DOHH2 (cell line): ENCODE measurements around the gene PON2.

Source experiments
- H3F3A ChIP-seq: fragments of 200-600 bp; sonication (generic), shearing (Covaris generic); 2 replicates; pipeline ENCODE4 v1.6.0; 2016; ENCODE audit warnings: antibody characterized with exemption, mild to moderate bottlenecking; ENCODE audit not compliant: control insufficient read depth, insufficient read depth
- H3K27ac ChIP-seq: fragments of 200-600 bp; sonication (generic); 2 replicates; pipeline ENCODE4 v1.5.1; 2014; ENCODE audit warnings: low read depth, mild to moderate bottlenecking, low read length, moderate library complexity
- H3K27me3 ChIP-seq: fragments of 200-600 bp; sonication (generic); 2 replicates; pipeline ENCODE4 v1.6.1; 2014; ENCODE audit warnings: mild to moderate bottlenecking, low read length, mixed read lengths; ENCODE audit not compliant: control insufficient read depth
- H3K36me3 ChIP-seq: fragments of 200-600 bp; sonication (generic); 2 replicates; pipeline ENCODE4 v1.6.1; 2014; ENCODE audit warnings: mild to moderate bottlenecking, low read length, moderate library complexity, mixed read lengths; ENCODE audit not compliant: control insufficient read depth
- H3K4me1 ChIP-seq: fragments of 200-600 bp; sonication (generic); 2 replicates; pipeline ENCODE4 v1.6.1; 2014; ENCODE audit warnings: mild to moderate bottlenecking, low read length, mixed read lengths; ENCODE audit not compliant: control insufficient read depth
- H3K4me2 ChIP-seq: fragments of 200-600 bp; sonication (generic); 2 replicates; pipeline ENCODE4 v1.6.0; 2014; ENCODE audit warnings: mild to moderate bottlenecking, low read length, moderate library complexity
- H3K4me3 ChIP-seq: fragments of 200-600 bp; sonication (generic); 2 replicates; pipeline ENCODE4 v1.5.1; 2014; ENCODE audit warnings: mild to moderate bottlenecking, low read length, mixed read lengths
- H3K79me2 ChIP-seq: fragments of 200-600 bp; sonication (generic); 2 replicates; pipeline ENCODE4 v1.6.1; 2014; ENCODE audit warnings: mild to moderate bottlenecking, low read length, mixed read lengths; ENCODE audit not compliant: control insufficient read depth
- H3K9me2 ChIP-seq: fragments of 200-600 bp; sonication (generic); replicated peaks from 2 replicates; pipeline ENCODE4 v1.6.1; 2014; ENCODE audit warnings: mild to moderate bottlenecking, low read length, mixed read lengths; ENCODE audit not compliant: control insufficient read depth
- H3K9me3 ChIP-seq: fragments of 200-600 bp; sonication (generic); 2 replicates; pipeline ENCODE4 v1.6.1; 2014; ENCODE audit warnings: antibody characterized with exemption, low read length, mixed read lengths; ENCODE audit not compliant: control insufficient read depth, insufficient read depth
- H4K20me1 ChIP-seq: fragments of 200-600 bp; sonication (generic); 2 replicates; pipeline ENCODE4 v1.6.0; 2014; ENCODE audit warnings: low read depth, mild to moderate bottlenecking, antibody characterized with exemption, low read length, moderate library complexity; ENCODE audit not compliant: control insufficient read depth, insufficient read depth
- EZH2phosphoT487 ChIP-seq: fragments of 200-600 bp; sonication (generic); IDR thresholded peaks from 2 replicates; pipeline ENCODE4 v1.6.1; 2017; ENCODE audit warnings: borderline replicate concordance, mild to moderate bottlenecking, antibody characterized with exemption, low read length, moderate library complexity, mixed read lengths
- TF ChIP-seq, protein P1 (sequence below): fragments of 200-600 bp; sonication (generic); IDR thresholded peaks from one replicate; pipeline ENCODE4 v1.5.1; 2014; ENCODE audit warnings: antibody characterized with exemption, mild to moderate bottlenecking, low read depth, low read length; ENCODE audit not compliant: poor library complexity, severe bottlenecking

PON2 gene

DNA sequence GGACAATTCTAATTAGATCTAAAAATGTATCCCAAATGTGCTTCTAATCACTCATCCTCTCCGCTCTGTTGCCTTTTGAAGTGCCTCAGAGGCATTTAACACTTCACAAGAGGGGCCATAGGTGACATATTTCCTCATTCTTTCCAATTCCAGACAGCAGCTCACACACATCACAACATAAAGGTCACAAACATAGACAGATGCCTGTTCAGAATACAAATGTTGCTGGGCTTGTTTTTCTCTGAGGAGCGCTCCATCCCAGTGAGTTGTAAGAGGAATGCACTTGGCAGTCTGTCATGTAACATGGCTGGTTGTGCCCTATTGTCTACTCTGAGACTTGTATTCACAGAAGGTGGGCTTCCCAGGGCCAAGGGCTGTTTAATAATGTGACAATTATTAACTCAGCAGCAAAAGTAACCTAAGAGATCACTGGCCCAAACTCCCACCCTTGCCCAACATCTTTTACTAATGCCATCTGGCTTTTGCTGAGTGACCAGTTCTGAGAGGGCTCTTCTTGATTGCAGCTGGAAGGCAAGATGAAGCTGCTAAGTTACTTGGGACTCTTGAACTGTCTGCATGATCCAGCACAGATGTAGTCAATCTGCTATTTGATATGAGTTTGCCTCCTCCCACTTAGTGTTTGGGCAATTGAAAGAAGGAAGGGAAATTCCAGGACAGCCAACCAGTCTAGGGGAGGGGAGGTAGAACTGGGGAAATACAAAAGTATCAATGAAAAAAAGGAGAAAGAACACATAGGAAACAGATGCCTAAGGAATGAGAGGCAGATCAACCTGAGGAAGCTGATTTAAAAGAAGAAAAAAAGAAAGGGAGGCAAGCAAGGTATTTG lies 13.6 kb downstream of the PON2 start:
- H3K27me3 ChIP-seq = no peaks in the 10 kb centered on the region
- no peaks in the 10 kb centered on the region for H4K20me1 ChIP-seq
- H3K27ac ChIP-seq = no peak overlapping the region
- H3K9me3 ChIP-seq = no peaks in the 10 kb centered on the region
- no peaks in the 10 kb centered on the region for H3K9me2 ChIP-seq
- H3K36me3 ChIP-seq = no peaks in the 10 kb centered on the region
- H3F3A ChIP-seq = no peaks in the 10 kb centered on the region
- H3K4me2 ChIP-seq = no peak overlapping the region
- no peaks in the 10 kb centered on the region for H3K4me1 ChIP-seq
- no peak for TF ChIP-seq EZH2phosphoT487
- TF ChIP-seq, protein P1, sequence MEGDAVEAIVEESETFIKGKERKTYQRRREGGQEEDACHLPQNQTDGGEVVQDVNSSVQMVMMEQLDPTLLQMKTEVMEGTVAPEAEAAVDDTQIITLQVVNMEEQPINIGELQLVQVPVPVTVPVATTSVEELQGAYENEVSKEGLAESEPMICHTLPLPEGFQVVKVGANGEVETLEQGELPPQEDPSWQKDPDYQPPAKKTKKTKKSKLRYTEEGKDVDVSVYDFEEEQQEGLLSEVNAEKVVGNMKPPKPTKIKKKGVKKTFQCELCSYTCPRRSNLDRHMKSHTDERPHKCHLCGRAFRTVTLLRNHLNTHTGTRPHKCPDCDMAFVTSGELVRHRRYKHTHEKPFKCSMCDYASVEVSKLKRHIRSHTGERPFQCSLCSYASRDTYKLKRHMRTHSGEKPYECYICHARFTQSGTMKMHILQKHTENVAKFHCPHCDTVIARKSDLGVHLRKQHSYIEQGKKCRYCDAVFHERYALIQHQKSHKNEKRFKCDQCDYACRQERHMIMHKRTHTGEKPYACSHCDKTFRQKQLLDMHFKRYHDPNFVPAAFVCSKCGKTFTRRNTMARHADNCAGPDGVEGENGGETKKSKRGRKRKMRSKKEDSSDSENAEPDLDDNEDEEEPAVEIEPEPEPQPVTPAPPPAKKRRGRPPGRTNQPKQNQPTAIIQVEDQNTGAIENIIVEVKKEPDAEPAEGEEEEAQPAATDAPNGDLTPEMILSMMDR = no peak
- H3K79me2 ChIP-seq = no peaks in the 10 kb centered on the region
- H3K4me3 ChIP-seq = no peak overlapping the region

DNA sequence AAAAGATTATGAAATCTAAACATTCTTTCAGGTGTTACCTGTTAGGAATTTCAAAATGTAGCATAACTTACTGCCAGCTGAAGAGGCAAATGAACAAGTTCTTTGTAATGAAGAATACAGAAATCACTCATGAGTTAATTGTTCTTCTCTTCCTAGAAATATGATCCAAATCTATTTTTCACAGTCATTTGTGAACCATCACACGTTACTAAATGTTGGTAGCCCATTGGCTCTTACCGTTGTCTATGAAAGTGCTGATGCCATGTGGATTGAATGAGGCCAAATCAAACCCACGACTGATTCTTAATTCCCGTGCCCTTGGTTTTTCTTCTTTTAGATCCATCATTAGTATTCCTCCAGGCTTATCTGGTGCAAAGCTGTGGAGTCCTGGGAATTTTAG lies 22.8 kb downstream of the PON2 start:
- Histone ChIP-seq H4K20me1 (no peaks in the 10 kb centered on the region), H3K4me3 (no peak overlapping the region), H3K27me3 (no peaks in the 10 kb centered on the region), H3K36me3 (no peaks in the 10 kb centered on the region), H3K4me1 (no peaks in the 10 kb centered on the region), H3K27ac (no peak overlapping the region), H3K79me2 (no peaks in the 10 kb centered on the region), H3K9me2 (no peaks in the 10 kb centered on the region), H3F3A (no peaks in the 10 kb centered on the region), H3K9me3 (no peaks in the 10 kb centered on the region), H3K4me2 (no peak overlapping the region)
- TF ChIP-seq, protein P1 = no peak
- TF ChIP-seq EZH2phosphoT487 = no peak

DNA sequence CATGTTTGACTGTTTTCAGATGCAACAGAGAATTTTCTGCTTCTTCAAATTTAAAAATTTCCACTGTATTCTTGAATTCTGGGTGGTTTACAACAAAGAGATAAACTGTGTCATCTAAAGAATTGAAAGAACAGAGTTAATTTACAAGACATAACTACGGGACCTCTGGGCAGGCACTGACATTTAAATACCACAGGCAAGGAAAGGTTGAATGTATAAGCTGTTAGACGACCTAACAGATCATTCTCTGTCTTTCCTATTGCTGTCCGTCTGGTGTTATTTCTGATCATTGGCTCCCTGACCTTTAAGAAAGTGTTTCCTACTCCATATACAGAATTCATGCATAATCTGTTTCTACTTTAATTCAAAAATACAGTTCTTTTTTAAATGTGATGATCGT lies 23.2 kb downstream of the PON2 start:
- no peak overlapping the region for H3K4me2 ChIP-seq
- H3K9me2 ChIP-seq = no peaks in the 10 kb centered on the region
- no peaks in the 10 kb centered on the region for H3K27me3 ChIP-seq
- no peak for TF ChIP-seq EZH2phosphoT487
- no peaks in the 10 kb centered on the region for H3K4me1 ChIP-seq
- no peaks in the 10 kb centered on the region for H3K36me3 ChIP-seq
- H3K4me3 ChIP-seq = no peak overlapping the region
- H3K79me2 ChIP-seq = no peaks in the 10 kb centered on the region
- H3K27ac ChIP-seq = no peak overlapping the region
- H3F3A ChIP-seq = no peaks in the 10 kb centered on the region
- no peaks in the 10 kb centered on the region for H4K20me1 ChIP-seq
- no peaks in the 10 kb centered on the region for H3K9me3 ChIP-seq

DNA sequence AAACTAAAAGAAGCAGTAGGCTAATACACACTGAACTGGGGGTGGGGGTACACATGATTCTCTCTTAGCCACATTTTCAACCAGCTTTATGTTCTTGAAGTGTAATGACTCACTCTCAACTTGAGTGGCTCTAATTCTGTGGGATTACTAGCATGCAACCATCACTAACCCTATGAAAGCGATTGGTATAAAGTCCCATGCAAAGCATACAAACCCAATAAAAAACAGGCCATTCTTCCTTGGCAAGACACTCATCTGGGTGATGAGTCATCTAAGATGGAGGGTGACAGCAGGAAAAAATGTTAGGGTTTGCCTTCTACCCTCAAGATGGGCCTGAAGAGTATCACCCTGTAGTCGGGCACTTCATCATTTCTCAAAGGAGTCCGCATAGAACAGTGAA lies 23.8 kb downstream of the PON2 start:
- H3K27ac ChIP-seq = no peak overlapping the region
- no peaks in the 10 kb centered on the region for H4K20me1 ChIP-seq

More for the DNA sequence above, 23.8 kb downstream of the PON2 start:
- no peaks in the 10 kb centered on the region for H3K4me1 ChIP-seq
- H3K36me3 ChIP-seq = no peaks in the 10 kb centered on the region
- no peaks in the 10 kb centered on the region for H3F3A ChIP-seq
- no peaks in the 10 kb centered on the region for H3K79me2 ChIP-seq
- H3K4me2 ChIP-seq = no peak overlapping the region
- no peak overlapping the region for H3K4me3 ChIP-seq
- TF ChIP-seq, protein P1 = no peak
- no peak for TF ChIP-seq EZH2phosphoT487
- no peaks in the 10 kb centered on the region for H3K27me3 ChIP-seq
- no peaks in the 10 kb centered on the region for H3K9me3 ChIP-seq
- H3K9me2 ChIP-seq = no peaks in the 10 kb centered on the region
